ENCODE measurements around the gene PARD6A. TPM values are rescaled to one million over a fixed set of nuclear protein-coding genes. Genes with fewer than 3 reads are reported as not detected.

PARD6A gene
- total and polyA plus RNA-seq, 2 donors (not counting 3 experiments of a cell fraction or from before 2014, with no cell fraction given): 1.3 to 2.9 TPM

GRCh38 chr16:67645397-67646121, 15.2 kb upstream of the PARD6A start:
- FAIRE-seq: no peak
- intact Hi-C loops (cut with micrococcal nuclease) (no loop called here), dilution Hi-C loops (cut with MboI; ENCODE audit: extremely low pct_ligation_motif_present, low sequenced_read_pairs) (no loop called here)
- H3K9me1 ChIP-seq (replicated peaks; ENCODE audit: control insufficient read depth, extremely low read depth, insufficient read depth, low read length): no peaks in the 10 kb centered on the region
- no peak overlapping the region for H2AFZ ChIP-seq (ENCODE audit: low read depth, low read length)
- no peaks in the 10 kb centered on the region for H4K20me1 ChIP-seq (replicated peaks; ENCODE audit: control insufficient read depth, extremely low read depth, insufficient read depth, low read length)
- no peak overlapping the region for H3K9ac ChIP-seq (replicated peaks; ENCODE audit: extremely low read depth, insufficient read depth, low read length)
- no peaks in the 10 kb centered on the region for H3K36me3 ChIP-seq (ENCODE audit: control insufficient read depth in 2 of 2, extremely low read depth in 1 of 2, insufficient read depth in 2 of 2, low read length in 2 of 2)
- ChIA-PET POLR2A (interaction anchor here (0.7 kb wide), 1 partner anchor 98 kb away, joined by 3 read pairs; no protein-coding TSS in a partner anchor), CTCF (interaction anchor here (0.5 to 7.7 kb wide), 22 partner anchors 12 to 151 kb away, joined by 3 to 166 read pairs (median 5); partner anchors contain the start of genes ACD, CTCF, ENKD1 and PARD6A)
- peaks cover 22 to 29% of the 10 kb centered on the region in 2 experiments for H3K27me3 ChIP-seq (ENCODE audit: control insufficient read depth in 2 of 2, insufficient read depth in 2 of 2, low read length in 2 of 2)
- H3K4me2 ChIP-seq (ENCODE audit: insufficient read depth, low read length): no peak overlapping the region
- H3K4me1 ChIP-seq (ENCODE audit: control insufficient read depth, extremely low read depth, insufficient read depth, low read length): no peaks in the 10 kb centered on the region
- H3K27ac ChIP-seq (ENCODE audit: insufficient read depth, low read depth, low read length): no peak overlapping the region
- TF ChIP-seq GATA2 (IDR thresholded peaks at IDR 0.05; ENCODE audit: insufficient read depth, insufficient read length, low read depth, low read length) (no peak), FOS (IDR thresholded peaks at IDR 0.05; ENCODE audit: borderline replicate concordance, insufficient read depth, low read length) (no peak), MYC (IDR thresholded peaks at IDR 0.05; ENCODE audit: low read depth, low read length) (no peak), CTCF (IDR thresholded peaks at IDR 0.05; ENCODE audit: extremely low read depth in 1 of 2, insufficient read depth in 1 of 2, low read depth in 1 of 2, low read length in 2 of 2) (no peak), EZH2 (IDR thresholded peaks at IDR 0.05; ENCODE audit: borderline replicate concordance, low read depth, low read length, severe bottlenecking) (no peak), MAX (IDR thresholded peaks at IDR 0.05; ENCODE audit: insufficient read depth, insufficient read length) (no peak), JUN (IDR thresholded peaks at IDR 0.05; ENCODE audit: borderline replicate concordance, insufficient read depth, insufficient read length, low read depth) (no peak), POLR2A (IDR thresholded peaks at IDR 0.05; ENCODE audit: low read depth, low read length) (no peak), POLR2AphosphoS5 (IDR thresholded peaks at IDR 0.05; ENCODE audit: insufficient read depth, low read depth, low read length) (no peak)
- no peaks in the 10 kb centered on the region for H3K9me3 ChIP-seq (replicated peaks; ENCODE audit: control insufficient read depth, insufficient read depth, low read length)
- H3K4me3 ChIP-seq (replicated peaks in 1 of 3; ENCODE audit: insufficient read depth in 1 of 3, low read depth in 1 of 3, low read length in 3 of 3): no peak overlapping the region
- H3K79me2 ChIP-seq (ENCODE audit: control insufficient read depth, insufficient read depth, low read length): no peaks in the 10 kb centered on the region
- BruUV-seq (replicated peaks): no TSS peak
- no peak for DNase-seq (ENCODE audit: low read depth, low spot score)
